Transverse colon (tissue), 3 donors: Measurements from ENCODE around the gene FAM78B.

ENCODE experiments used
- CTCF ChIP-seq, 5 experiments: fragments of 200-600 bp in 3 of 5; fragments of 450-650 bp in 2 of 5; sonication (generic) in 3 of 5; IDR thresholded peaks; 1 replicate in 2 of 5; 2 replicates in 3 of 5; pipeline ENCODE4 v1.5.1; 2016 to 2017; ENCODE audit warnings: antibody characterized with exemption in 5 of 5, inconsistent platforms in 3 of 5, mild to moderate bottlenecking in 2 of 5, moderate library complexity in 1 of 5
- POLR2A ChIP-seq: fragments of 450-650 bp; IDR thresholded peaks from one replicate; pipeline ENCODE4 v1.6.1; 2016; ENCODE audit warnings: antibody characterized with exemption, mild to moderate bottlenecking, moderate library complexity

GRCh38 chr1:166113630-166114029, 53.2 kb downstream of the FAM78B start:
- TF ChIP-seq CTCF (IDR thresholded peaks at IDR 0.05) (no peak), POLR2A (no peak)
